ENCODE data around the gene RFPL2. TPM values are rescaled to one million over a fixed set of nuclear protein-coding genes. Genes with fewer than 3 reads are reported as not detected.
"Not testable (repeated sequence)": the region's sequence is repeated elsewhere in the genome, so short reads cannot be mapped to it uniquely, and the experiment has no call there.

Gene RFPL2
- total RNA-seq, 2 experiments from 2014 or later: not detected

GRCh38 chr22:32158712-32159533, 46.0 kb downstream of the RFPL2 start, which contains the start of gene C22orf42:
Gene C22orf42, minus strand, starts transcription at chr22:32159303. Its CDS starts 88 bp downstream, at chr22:32159215.
- H3K27ac Mint-ChIP-seq: no peak within 1 kb of the TSS
- no peak for ATAC-seq
- H3K27me3 Mint-ChIP-seq: peaks cover 11% of the 10 kb centered on the region
- no peak for DNase-seq
- H3K36me3 Mint-ChIP-seq (ENCODE audit: low read depth): no peaks in the 10 kb centered on the region
- no peak within 1 kb of the TSS for H3K4me3 Mint-ChIP-seq
- intact Hi-C loops (cut with micrococcal nuclease): no loop called here
- CTCF ChIA-PET: interaction anchor here (1.7 kb wide), 1 partner anchor 107 kb away, joined by 4 read pairs; no protein-coding TSS in a partner anchor
- no peaks in the 10 kb centered on the region for H3K4me1 Mint-ChIP-seq (ENCODE audit: low read depth)
- no peak for TF ChIP-seq CTCF (IDR thresholded peaks at IDR 0.05)
- no peaks in the 10 kb centered on the region for H3K9me3 Mint-ChIP-seq
- POLR2A ChIA-PET: no interaction called here

DNA sequence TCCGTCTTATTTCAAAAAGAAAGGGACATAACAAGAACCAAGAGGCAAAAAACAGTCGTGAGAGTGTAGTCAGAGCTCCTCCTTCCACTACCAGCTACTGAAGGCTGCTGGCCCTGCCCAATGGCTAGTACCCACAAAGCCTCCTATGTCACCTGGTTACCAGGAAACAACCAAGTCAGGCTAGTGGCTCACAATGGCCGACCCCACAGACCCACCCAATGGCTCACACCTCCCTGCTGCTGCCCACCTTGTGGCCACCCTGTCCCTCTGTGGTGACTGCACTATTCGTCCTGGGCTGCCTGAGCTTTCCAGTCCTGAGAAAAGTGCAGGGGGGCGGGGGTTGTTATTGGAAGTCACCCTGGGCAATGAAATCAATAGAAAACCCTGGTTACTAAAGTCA, 47.2 kb downstream of the RFPL2 start:
- H3K4me1 Mint-ChIP-seq (ENCODE audit: low read depth); H3K9me3 Mint-ChIP-seq; POLR2A ChIA-PET; H3K4me3 Mint-ChIP-seq; H3K27me3 Mint-ChIP-seq; DNase-seq; H3K36me3 Mint-ChIP-seq (ENCODE audit: low read depth); ATAC-seq; intact Hi-C loops (cut with micrococcal nuclease); CTCF ChIA-PET; H3K27ac Mint-ChIP-seq: not testable (repeated sequence)

GRCh38 chr22:32154727-32155126, 50.1 kb downstream of the RFPL2 start:
- CTCF ChIA-PET, POLR2A ChIA-PET: not testable (repeated sequence)

DNA sequence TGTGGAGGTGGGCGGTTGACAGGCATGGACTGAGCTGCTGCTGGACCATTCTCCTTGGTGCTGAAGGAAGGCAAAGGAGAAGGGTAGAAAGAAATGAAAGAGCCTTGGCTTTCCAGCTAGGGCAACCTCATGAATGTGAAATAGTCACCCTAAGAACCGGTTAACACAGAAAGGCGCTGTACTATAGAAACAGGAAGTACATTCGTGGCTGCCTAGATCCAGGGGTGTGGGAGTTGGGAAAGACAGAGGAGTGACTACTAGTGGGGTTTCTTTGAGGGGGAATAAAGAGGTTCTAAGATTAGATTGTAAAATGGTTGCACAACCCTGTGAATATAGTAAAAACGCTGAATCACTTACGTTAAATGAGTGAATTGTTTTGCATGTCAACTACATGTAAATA, 53.2 kb downstream of the RFPL2 start:
- H3K9me3 Mint-ChIP-seq; H3K36me3 Mint-ChIP-seq (ENCODE audit: low read depth); H3K27ac Mint-ChIP-seq; intact Hi-C loops (cut with micrococcal nuclease); POLR2A ChIA-PET; DNase-seq; H3K27me3 Mint-ChIP-seq; H3K4me3 Mint-ChIP-seq; H3K4me1 Mint-ChIP-seq (ENCODE audit: low read depth); ATAC-seq: not testable (repeated sequence)
- CTCF ChIA-PET: interaction anchor here (1.4 kb wide), 1 partner anchor 115 kb away, joined by 3 read pairs; no protein-coding TSS in a partner anchor

More at GRCh38 chr22:32154727-32155126, 50.1 kb downstream of the RFPL2 start:
- H3K4me1 Mint-ChIP-seq (ENCODE audit: low read depth); ATAC-seq; H3K27me3 Mint-ChIP-seq; H3K4me3 Mint-ChIP-seq; intact Hi-C loops (cut with micrococcal nuclease); DNase-seq; H3K9me3 Mint-ChIP-seq; H3K36me3 Mint-ChIP-seq (ENCODE audit: low read depth); H3K27ac Mint-ChIP-seq: not testable (repeated sequence)

DNA sequence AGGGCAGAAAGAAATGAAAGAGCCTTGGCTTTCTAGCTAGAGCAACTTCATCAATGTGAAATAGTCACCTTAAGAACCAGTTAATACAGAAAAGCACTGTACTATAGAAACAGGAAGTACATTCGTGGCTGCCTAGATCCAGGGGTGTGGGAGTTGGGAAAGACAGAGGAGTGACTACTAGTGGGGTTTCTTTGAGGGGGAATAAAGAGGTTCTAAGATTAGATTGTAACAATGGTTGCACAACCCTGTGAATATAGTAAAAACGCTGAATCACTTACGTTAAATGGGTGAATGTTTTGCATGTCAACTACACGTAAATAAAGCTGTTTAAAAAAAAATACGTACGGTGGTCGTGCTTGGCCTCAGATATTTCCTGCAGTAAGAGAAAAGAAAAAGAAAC, 54.2 kb downstream of the RFPL2 start:
- H3K4me1 Mint-ChIP-seq (ENCODE audit: low read depth); H3K27ac Mint-ChIP-seq; H3K4me3 Mint-ChIP-seq; H3K27me3 Mint-ChIP-seq; DNase-seq; ATAC-seq; H3K9me3 Mint-ChIP-seq; POLR2A ChIA-PET; H3K36me3 Mint-ChIP-seq (ENCODE audit: low read depth); intact Hi-C loops (cut with micrococcal nuclease): not testable (repeated sequence)
- CTCF ChIA-PET: interaction anchor here (1.4 kb wide), 1 partner anchor 115 kb away, joined by 3 read pairs; no protein-coding TSS in a partner anchor

- H3K36me3 Mint-ChIP-seq (ENCODE audit: low read depth); intact Hi-C loops (cut with micrococcal nuclease); DNase-seq; POLR2A ChIA-PET; H3K27ac Mint-ChIP-seq; H3K4me3 Mint-ChIP-seq; ATAC-seq; H3K27me3 Mint-ChIP-seq; CTCF ChIA-PET; H3K9me3 Mint-ChIP-seq: not testable (repeated sequence)
- H3K4me1 Mint-ChIP-seq (ENCODE audit: low read depth): peaks cover 20% of the 10 kb centered on the region
These were observed 56.5 kb downstream of the RFPL2 start for GRCh38 chr22:32148372-32148771.

- peaks cover 30% of the 10 kb centered on the region for H3K4me1 Mint-ChIP-seq (ENCODE audit: low read depth)
- H3K27me3 Mint-ChIP-seq; POLR2A ChIA-PET; ATAC-seq; H3K9me3 Mint-ChIP-seq; H3K27ac Mint-ChIP-seq; DNase-seq; intact Hi-C loops (cut with micrococcal nuclease); H3K36me3 Mint-ChIP-seq (ENCODE audit: low read depth); H3K4me3 Mint-ChIP-seq; CTCF ChIA-PET: not testable (repeated sequence)
These were observed 57.7 kb downstream of the RFPL2 start for GRCh38 chr22:32147128-32147527.
